CD4-positive, alpha-beta T cell treated with Interleukin-6 at 100 ng/mL for 8 hours (primary cell): Measurements from ENCODE around the gene CEP164.
"Not testable (repeated sequence)": the region's sequence is repeated elsewhere in the genome, so short reads cannot be mapped to it uniquely, and the experiment has no call there.

Experiments used
- DNase-seq: peaks from one replicate; pipeline ENCODE4 v3.0.0-alpha.2; 2020; ENCODE audit warnings: mixed read lengths, low spot score

Gene CEP164

GRCh38 chr11:117442049-117442868, 114.6 kb downstream of the CEP164 start:
- DNase-seq: no peak

GRCh38 chr11:117442869-117443239, 115.2 kb downstream of the CEP164 start:
- no peak for DNase-seq

- no peak for DNase-seq
These were observed 115.9 kb downstream of the CEP164 start for GRCh38 chr11:117443266-117444186.

GRCh38 chr11:117444256-117444655, 116.6 kb downstream of the CEP164 start:
- DNase-seq: no peak

- no peak for DNase-seq
These were observed 117.3 kb downstream of the CEP164 start for GRCh38 chr11:117444711-117445658.

GRCh38 chr11:117449111-117449693, 121.5 kb downstream of the CEP164 start:
- DNase-seq: no peak

GRCh38 chr11:117453886-117454563, 126.4 kb downstream of the CEP164 start:
- DNase-seq: no peak

- no peak for DNase-seq
These were observed 126.9 kb downstream of the CEP164 start for GRCh38 chr11:117454564-117454917.

GRCh38 chr11:117456027-117456720, 128.5 kb downstream of the CEP164 start:
- no peak for DNase-seq

- not testable (repeated sequence) for DNase-seq
These were observed 129.0 kb downstream of the CEP164 start for GRCh38 chr11:117456721-117457029.

- DNase-seq: no peak
These were observed 129.6 kb downstream of the CEP164 start for GRCh38 chr11:117457031-117457785.

GRCh38 chr11:117457835-117458234, 130.2 kb downstream of the CEP164 start:
- no peak for DNase-seq

- DNase-seq: no peak
These were observed 130.8 kb downstream of the CEP164 start for GRCh38 chr11:117458275-117459122.

GRCh38 chr11:117459123-117459978, 131.7 kb downstream of the CEP164 start:
- DNase-seq: no peak

GRCh38 chr11:117459979-117460300, 132.3 kb downstream of the CEP164 start:
- DNase-seq: no peak

GRCh38 chr11:117461396-117462182, 133.9 kb downstream of the CEP164 start:
- DNase-seq: no peak

GRCh38 chr11:117462183-117462863, 134.7 kb downstream of the CEP164 start:
- DNase-seq: no peak
